SK-N-SH (cell line): Measurements from ENCODE around the gene MAF. TPM values are rescaled to one million over a fixed set of nuclear protein-coding genes. Genes with fewer than 3 reads are reported as not detected.

ENCODE experiments used
- CTCF ChIA-PET: fragments of 300-600, 350-600 bp; formaldehyde crosslinking; extraction: SDS; loops from one replicate; lab custom pipeline; 2021; lab: Yijun Ruan, JAX
- POLR2A ChIA-PET: fragments of 350-600 bp; sonication (Branson Sonifier 250); formaldehyde crosslinking; extraction: SDS; loops from one replicate; lab custom pipeline; 2020; ENCODE audit warnings: antibody characterized with exemption, inconsistent platforms; lab: Yijun Ruan, JAX
- DNase-seq: peaks from one replicate; pipeline ENCODE4 v3.0.0; 2012
- H2AFZ ChIP-seq: fragments of 200-600 bp; sonication (generic); 2 replicates; pipeline ENCODE4 v1.8.1; 2016; ENCODE audit warnings: antibody characterized with exemption, mild to moderate bottlenecking, low read depth
- H3F3A ChIP-seq: fragments of 200-600 bp; sonication (generic); replicated peaks from 2 replicates; pipeline ENCODE3; 2016; ENCODE audit warnings: antibody characterized with exemption, mild to moderate bottlenecking; ENCODE audit not compliant: insufficient read depth
- H3K27ac ChIP-seq, 2 experiments: fragments of 200-500 bp in 1 of 2; fragments of 200-600 bp in 1 of 2; sonication (Bioruptor generic) in 1 of 2; sonication (generic), shearing (Covaris generic) in 1 of 2; 2 replicates each; pipeline versions ENCODE4 v1.5.1 to v1.6.1; 2014 to 2016; ENCODE audit warnings: low read depth in 2 of 2, inconsistent platforms in 1 of 2, low read length in 1 of 2, mild to moderate bottlenecking in 1 of 2, mixed read lengths in 1 of 2
- H3K27me3 ChIP-seq: fragments of 200-600 bp; sonication (generic), shearing (Covaris generic); 2 replicates; pipeline ENCODE4 v1.6.1; 2016; ENCODE audit warnings: mixed run types; ENCODE audit not compliant: insufficient read depth
- H3K36me3 ChIP-seq, 2 experiments: fragments of 200-500 bp in 1 of 2; fragments of 200-600 bp in 1 of 2; sonication (Bioruptor generic) in 1 of 2; sonication (generic) in 1 of 2; replicated peaks in 1 of 2; 2 replicates each; pipeline versions ENCODE3 to v1.5.1; 2014 to 2016; ENCODE audit warnings: low read length in 1 of 2, mild to moderate bottlenecking in 1 of 2; ENCODE audit not compliant: insufficient read depth in 2 of 2, control insufficient read depth in 1 of 2
- H3K4me1 ChIP-seq, 2 experiments: fragments of 200-500 bp in 1 of 2; fragments of 200-600 bp in 1 of 2; sonication (Bioruptor generic) in 1 of 2; sonication (generic), shearing (Covaris generic) in 1 of 2; 2 replicates each; pipeline versions ENCODE4 v1.5.1 to v1.6.1; 2014 to 2016; ENCODE audit warnings: low read depth in 1 of 2, low read length in 1 of 2, mixed run types in 1 of 2; ENCODE audit not compliant: insufficient read depth in 2 of 2, control insufficient read depth in 1 of 2
- H3K4me2 ChIP-seq: fragments of 200-600 bp; sonication (generic), shearing (Covaris generic); 2 replicates; pipeline ENCODE4 v1.6.1; 2017; ENCODE audit warnings: mixed run types
- H3K4me3 ChIP-seq, 2 experiments: fragments of 200-500 bp in 1 of 2; fragments of 200-600 bp in 1 of 2; sonication (Bioruptor generic) in 1 of 2; sonication (generic), shearing (Covaris generic) in 1 of 2; 2 replicates each; pipeline versions ENCODE4 v1.5.1 to v1.8.1; 2014 to 2016; ENCODE audit warnings: low read depth in 2 of 2, inconsistent platforms in 1 of 2, low read length in 1 of 2, mild to moderate bottlenecking in 1 of 2, mixed read lengths in 1 of 2, moderate library complexity in 1 of 2
- H3K79me2 ChIP-seq: fragments of 200-600 bp; sonication (generic); 2 replicates; pipeline ENCODE4 v1.8.1; 2017; ENCODE audit warnings: mild to moderate bottlenecking; ENCODE audit not compliant: insufficient read depth
- H3K9ac ChIP-seq: fragments of 200-600 bp; sonication (generic); 2 replicates; pipeline ENCODE4 v1.6.1; 2017; ENCODE audit warnings: mixed run types
- H3K9me2 ChIP-seq: fragments of 200-600 bp; sonication (generic); 2 replicates; pipeline ENCODE4 v1.6.1; 2017; ENCODE audit warnings: mixed run types
- H3K9me3 ChIP-seq: fragments of 200-600 bp; sonication (generic); 2 replicates; pipeline ENCODE4 v1.6.1; 2017; ENCODE audit warnings: mixed run types, mild to moderate bottlenecking, moderate library complexity
- H4K20me1 ChIP-seq: fragments of 200-600 bp; sonication (generic); 2 replicates; pipeline ENCODE4 v1.6.1; 2017; ENCODE audit warnings: mild to moderate bottlenecking, mixed run types; ENCODE audit not compliant: insufficient read depth
- ELF1 ChIP-seq: IDR thresholded peaks from 2 replicates; pipeline ENCODE4 v1.4.0; 2012
- EZH2phosphoT487 ChIP-seq: fragments of 200-600 bp; sonication (generic); IDR thresholded peaks from 2 replicates; pipeline ENCODE4 v1.6.1; 2017; ENCODE audit warnings: low read depth, mixed run types, mild to moderate bottlenecking, antibody characterized with exemption, moderate library complexity, borderline replicate concordance
- FOSL2 ChIP-seq: IDR thresholded peaks from 2 replicates; pipeline ENCODE4 v1.4.0; 2012; ENCODE audit warnings: low read depth, mild to moderate bottlenecking, moderate library complexity, borderline replicate concordance
- FOXJ3 ChIP-seq: sonication (generic); formaldehyde crosslinking; IDR thresholded peaks from 2 replicates; pipeline ENCODE4 v1.5.1; 2020; ENCODE audit warnings: mild to moderate bottlenecking, missing genetic modification reagents
- FOXM1 ChIP-seq: IDR thresholded peaks from 2 replicates; pipeline ENCODE4 v1.4.0; 2012; ENCODE audit warnings: low read depth, mild to moderate bottlenecking
- JUND ChIP-seq: IDR thresholded peaks from 2 replicates; pipeline ENCODE4 v1.4.0; 2012
- NRF1 ChIP-seq: IDR thresholded peaks from 2 replicates; pipeline ENCODE4 v1.6.1; 2012; ENCODE audit warnings: low read depth, mild to moderate bottlenecking, low read length
- RAD21 ChIP-seq: IDR thresholded peaks from 2 replicates; pipeline ENCODE4 v1.6.1; 2012; ENCODE audit warnings: mild to moderate bottlenecking, low read length
- RCOR1 ChIP-seq: fragments of 150-350 bp; IDR thresholded peaks from 2 replicates; pipeline ENCODE4 v1.6.1; 2017; ENCODE audit warnings: antibody characterized with exemption, low read length
- RXRA ChIP-seq: IDR thresholded peaks from 2 replicates; pipeline ENCODE4 v1.4.0; 2012; ENCODE audit warnings: low read depth, mild to moderate bottlenecking, borderline replicate concordance
- SMC3 ChIP-seq: IDR thresholded peaks from 2 replicates; pipeline ENCODE4 v1.6.1; 2012; ENCODE audit warnings: low read depth, low read length, improper control_type of control experiment
- TAF1 ChIP-seq: IDR thresholded peaks from 2 replicates; pipeline ENCODE4 v1.6.1; 2012; ENCODE audit warnings: low read depth, mild to moderate bottlenecking, low read length, moderate library complexity, borderline replicate concordance
- TEAD4 ChIP-seq: IDR thresholded peaks from 2 replicates; pipeline ENCODE4 v1.4.0; 2012; ENCODE audit warnings: mild to moderate bottlenecking, borderline replicate concordance; ENCODE audit not compliant: insufficient read depth
- YY1 ChIP-seq: IDR thresholded peaks from 2 replicates; pipeline ENCODE4 v1.4.0; 2012; ENCODE audit warnings: low read depth, mild to moderate bottlenecking
- WGBS: methylation state at CpG from one replicate; pipeline ENCODE4 v1.1.6; 2017; ENCODE audit warnings: low lambda C conversion rate; 5-methylcytosine and 5-hydroxymethylcytosine counted together
- polyA plus RNA-seq, 3 experiments: library from polyadenylated mRNA; depleted of rRNA; stranded (reverse); fragments of >200 nt; gene quantifications; 2 replicates each; pipeline ENCODE4 v1.2.3, GENCODE V29; 2012
- TF ChIP-seq, protein P1 (sequence below): IDR thresholded peaks from 2 replicates; pipeline ENCODE4 v1.4.0; 2012; ENCODE audit warnings: low read depth, borderline replicate concordance
- TF ChIP-seq, protein P2 (sequence below): IDR thresholded peaks from 2 replicates; pipeline ENCODE4 v1.4.0; 2012; ENCODE audit warnings: low read depth, borderline replicate concordance
- TF ChIP-seq, protein P3 (sequence below): IDR thresholded peaks from 2 replicates; pipeline ENCODE4 v1.4.0; 2012; ENCODE audit warnings: low read depth
- TF ChIP-seq, protein P4 (sequence below): fragments of 150-350 bp; IDR thresholded peaks from 2 replicates; pipeline ENCODE4 v1.6.1; 2016; ENCODE audit warnings: mild to moderate bottlenecking, low read depth, low read length
- TF ChIP-seq, protein P5 (sequence below): IDR thresholded peaks from 2 replicates; pipeline ENCODE4; 2012
- TF ChIP-seq, protein P6 (sequence below): IDR thresholded peaks from 2 replicates; pipeline ENCODE4 v1.6.1; 2012; ENCODE audit warnings: mild to moderate bottlenecking, low read depth, low read length, moderate library complexity

The MAF gene
- polyA plus RNA-seq, 1 of the 3 experiments (the other 2 are of a cell fraction): 0.23 TPM

DNA sequence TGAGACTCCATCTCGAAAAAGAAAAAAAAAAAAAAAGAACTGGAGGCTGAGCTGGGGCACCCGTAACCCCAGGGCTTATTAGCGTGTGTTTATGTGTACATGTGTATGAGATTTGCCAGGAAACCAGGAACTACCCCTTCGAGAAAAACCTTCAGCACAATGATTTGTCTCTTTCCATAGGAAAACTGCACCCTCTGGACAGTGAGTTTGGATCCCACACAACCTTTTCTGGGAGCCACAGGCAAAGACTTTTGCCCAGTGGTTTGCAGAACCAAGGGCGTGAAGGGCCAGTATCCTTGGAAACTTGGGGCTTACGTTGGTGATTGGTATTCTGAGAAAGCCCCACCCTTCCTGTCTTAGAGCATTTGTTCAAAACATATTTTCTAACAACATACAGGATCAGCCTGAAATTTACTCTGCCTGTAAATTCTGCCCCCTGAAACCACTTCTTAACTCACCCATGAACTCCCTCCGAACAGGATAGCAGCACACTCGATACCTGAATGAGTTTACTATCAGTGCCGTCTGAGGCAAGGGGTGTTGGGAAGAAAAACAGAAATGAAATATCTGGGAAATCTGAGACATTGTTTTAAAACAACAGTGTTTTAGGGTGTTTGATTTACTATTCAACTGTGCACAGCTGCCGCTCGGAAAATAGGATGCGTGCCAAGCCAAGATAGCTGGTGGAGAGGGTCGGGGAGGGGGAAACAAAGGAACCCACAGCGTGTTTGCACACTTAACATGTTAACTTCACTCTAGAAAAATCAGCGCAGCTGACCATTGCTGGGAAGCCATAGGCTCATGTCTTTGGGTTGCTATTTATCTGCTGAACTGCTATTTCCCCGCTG, 40.2 kb upstream of the MAF start:
- H3K27ac ChIP-seq: no peak overlapping the region
- H3K9ac ChIP-seq: no peak overlapping the region
- DNase-seq: no peak
- no peak overlapping the region for H3K4me3 ChIP-seq
- CTCF ChIA-PET: no interaction called here
- POLR2A ChIA-PET: no interaction called here
- H3F3A ChIP-seq: no peaks in the 10 kb centered on the region
- H3K36me3 ChIP-seq: no peaks in the 10 kb centered on the region
- no peaks in the 10 kb centered on the region for H3K9me3 ChIP-seq
- no peaks in the 10 kb centered on the region for H3K27me3 ChIP-seq
- no peaks in the 10 kb centered on the region for H3K4me1 ChIP-seq
- no peak overlapping the region for H3K4me2 ChIP-seq
- 47% methylated on average over 16 of the region's 16 CpGs for WGBS
- no peak overlapping the region for H2AFZ ChIP-seq
- TF ChIP-seq RCOR1: no peak
- TF ChIP-seq NRF1: no peak
- TF ChIP-seq YY1: no peak
- no peak for TF ChIP-seq FOXJ3 (CRISPR knock-in tag)
- no peak for TF ChIP-seq TAF1
- TF ChIP-seq, protein P1, sequence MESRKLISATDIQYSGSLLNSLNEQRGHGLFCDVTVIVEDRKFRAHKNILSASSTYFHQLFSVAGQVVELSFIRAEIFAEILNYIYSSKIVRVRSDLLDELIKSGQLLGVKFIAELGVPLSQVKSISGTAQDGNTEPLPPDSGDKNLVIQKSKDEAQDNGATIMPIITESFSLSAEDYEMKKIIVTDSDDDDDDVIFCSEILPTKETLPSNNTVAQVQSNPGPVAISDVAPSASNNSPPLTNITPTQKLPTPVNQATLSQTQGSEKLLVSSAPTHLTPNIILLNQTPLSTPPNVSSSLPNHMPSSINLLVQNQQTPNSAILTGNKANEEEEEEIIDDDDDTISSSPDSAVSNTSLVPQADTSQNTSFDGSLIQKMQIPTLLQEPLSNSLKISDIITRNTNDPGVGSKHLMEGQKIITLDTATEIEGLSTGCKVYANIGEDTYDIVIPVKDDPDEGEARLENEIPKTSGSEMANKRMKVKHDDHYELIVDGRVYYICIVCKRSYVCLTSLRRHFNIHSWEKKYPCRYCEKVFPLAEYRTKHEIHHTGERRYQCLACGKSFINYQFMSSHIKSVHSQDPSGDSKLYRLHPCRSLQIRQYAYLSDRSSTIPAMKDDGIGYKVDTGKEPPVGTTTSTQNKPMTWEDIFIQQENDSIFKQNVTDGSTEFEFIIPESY: no peak
- no peak for TF ChIP-seq FOXM1
- TF ChIP-seq, protein P2, sequence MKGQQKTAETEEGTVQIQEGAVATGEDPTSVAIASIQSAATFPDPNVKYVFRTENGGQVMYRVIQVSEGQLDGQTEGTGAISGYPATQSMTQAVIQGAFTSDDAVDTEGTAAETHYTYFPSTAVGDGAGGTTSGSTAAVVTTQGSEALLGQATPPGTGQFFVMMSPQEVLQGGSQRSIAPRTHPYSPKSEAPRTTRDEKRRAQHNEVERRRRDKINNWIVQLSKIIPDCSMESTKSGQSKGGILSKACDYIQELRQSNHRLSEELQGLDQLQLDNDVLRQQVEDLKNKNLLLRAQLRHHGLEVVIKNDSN: no peak
- no peak for TF ChIP-seq RAD21
- TF ChIP-seq, protein P3, sequence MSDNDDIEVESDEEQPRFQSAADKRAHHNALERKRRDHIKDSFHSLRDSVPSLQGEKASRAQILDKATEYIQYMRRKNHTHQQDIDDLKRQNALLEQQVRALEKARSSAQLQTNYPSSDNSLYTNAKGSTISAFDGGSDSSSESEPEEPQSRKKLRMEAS: no peak
- no peak for TF ChIP-seq SMC3
- TF ChIP-seq JUND: no peak
- TF ChIP-seq FOSL2: no peak
- TF ChIP-seq ELF1: no peak
- no peak for TF ChIP-seq TEAD4
- no peak for TF ChIP-seq RXRA
- no peak for TF ChIP-seq EZH2phosphoT487
- TF ChIP-seq, protein P4, sequence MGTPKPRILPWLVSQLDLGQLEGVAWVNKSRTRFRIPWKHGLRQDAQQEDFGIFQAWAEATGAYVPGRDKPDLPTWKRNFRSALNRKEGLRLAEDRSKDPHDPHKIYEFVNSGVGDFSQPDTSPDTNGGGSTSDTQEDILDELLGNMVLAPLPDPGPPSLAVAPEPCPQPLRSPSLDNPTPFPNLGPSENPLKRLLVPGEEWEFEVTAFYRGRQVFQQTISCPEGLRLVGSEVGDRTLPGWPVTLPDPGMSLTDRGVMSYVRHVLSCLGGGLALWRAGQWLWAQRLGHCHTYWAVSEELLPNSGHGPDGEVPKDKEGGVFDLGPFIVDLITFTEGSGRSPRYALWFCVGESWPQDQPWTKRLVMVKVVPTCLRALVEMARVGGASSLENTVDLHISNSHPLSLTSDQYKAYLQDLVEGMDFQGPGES: no peak
- TF ChIP-seq, protein P5, sequence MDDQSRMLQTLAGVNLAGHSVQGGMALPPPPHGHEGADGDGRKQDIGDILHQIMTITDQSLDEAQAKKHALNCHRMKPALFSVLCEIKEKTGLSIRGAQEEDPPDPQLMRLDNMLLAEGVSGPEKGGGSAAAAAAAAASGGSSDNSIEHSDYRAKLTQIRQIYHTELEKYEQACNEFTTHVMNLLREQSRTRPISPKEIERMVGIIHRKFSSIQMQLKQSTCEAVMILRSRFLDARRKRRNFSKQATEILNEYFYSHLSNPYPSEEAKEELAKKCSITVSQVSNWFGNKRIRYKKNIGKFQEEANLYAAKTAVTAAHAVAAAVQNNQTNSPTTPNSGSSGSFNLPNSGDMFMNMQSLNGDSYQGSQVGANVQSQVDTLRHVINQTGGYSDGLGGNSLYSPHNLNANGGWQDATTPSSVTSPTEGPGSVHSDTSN: no peak
- TF ChIP-seq, protein P6, sequence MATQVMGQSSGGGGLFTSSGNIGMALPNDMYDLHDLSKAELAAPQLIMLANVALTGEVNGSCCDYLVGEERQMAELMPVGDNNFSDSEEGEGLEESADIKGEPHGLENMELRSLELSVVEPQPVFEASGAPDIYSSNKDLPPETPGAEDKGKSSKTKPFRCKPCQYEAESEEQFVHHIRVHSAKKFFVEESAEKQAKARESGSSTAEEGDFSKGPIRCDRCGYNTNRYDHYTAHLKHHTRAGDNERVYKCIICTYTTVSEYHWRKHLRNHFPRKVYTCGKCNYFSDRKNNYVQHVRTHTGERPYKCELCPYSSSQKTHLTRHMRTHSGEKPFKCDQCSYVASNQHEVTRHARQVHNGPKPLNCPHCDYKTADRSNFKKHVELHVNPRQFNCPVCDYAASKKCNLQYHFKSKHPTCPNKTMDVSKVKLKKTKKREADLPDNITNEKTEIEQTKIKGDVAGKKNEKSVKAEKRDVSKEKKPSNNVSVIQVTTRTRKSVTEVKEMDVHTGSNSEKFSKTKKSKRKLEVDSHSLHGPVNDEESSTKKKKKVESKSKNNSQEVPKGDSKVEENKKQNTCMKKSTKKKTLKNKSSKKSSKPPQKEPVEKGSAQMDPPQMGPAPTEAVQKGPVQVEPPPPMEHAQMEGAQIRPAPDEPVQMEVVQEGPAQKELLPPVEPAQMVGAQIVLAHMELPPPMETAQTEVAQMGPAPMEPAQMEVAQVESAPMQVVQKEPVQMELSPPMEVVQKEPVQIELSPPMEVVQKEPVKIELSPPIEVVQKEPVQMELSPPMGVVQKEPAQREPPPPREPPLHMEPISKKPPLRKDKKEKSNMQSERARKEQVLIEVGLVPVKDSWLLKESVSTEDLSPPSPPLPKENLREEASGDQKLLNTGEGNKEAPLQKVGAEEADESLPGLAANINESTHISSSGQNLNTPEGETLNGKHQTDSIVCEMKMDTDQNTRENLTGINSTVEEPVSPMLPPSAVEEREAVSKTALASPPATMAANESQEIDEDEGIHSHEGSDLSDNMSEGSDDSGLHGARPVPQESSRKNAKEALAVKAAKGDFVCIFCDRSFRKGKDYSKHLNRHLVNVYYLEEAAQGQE: no peak
- H4K20me1 ChIP-seq: no peaks in the 10 kb centered on the region
- no peaks in the 10 kb centered on the region for H3K9me2 ChIP-seq
- no peaks in the 10 kb centered on the region for H3K79me2 ChIP-seq
